Natural killer cell treated with Interleukin-12 subunit alpha and Interleukin-12 subunit beta and Interleukin-15 and Interleukin-18, amount 100 ng/mL, for 72 hours (primary cell): ENCODE results near the gene TYW5. TPM values are rescaled to one million over a fixed set of nuclear protein-coding genes. Genes with fewer than 3 reads are reported as not detected.

Experiments used
- ATAC-seq, 2 donors: fragments of 150-1000 bp; cut with Tn5 transposase in 1 of 2; sonication (Bioruptor Pico), chemical (Tn5 transposase) in 1 of 2; 2 replicates each; pipeline ENCODE4 v1.10.0; 2021
- DNase-seq: peaks from one replicate; pipeline ENCODE4 v3.0.0; 2022; ENCODE audit warnings: low spot score
- H3K27ac Mint-ChIP-seq, 2 donors: 1 replicate in 1 of 2; 2 replicates in 1 of 2; pipeline ENCODE4 v1.8.0; 2022; ENCODE audit warnings: mixed read lengths in 2 of 2, mild to moderate bottlenecking in 1 of 2, moderate library complexity in 1 of 2
- H3K27me3 Mint-ChIP-seq, 2 donors: 1 replicate in 1 of 2; 2 replicates in 1 of 2; pipeline ENCODE4 v1.8.0; 2022; ENCODE audit warnings: mixed read lengths in 2 of 2
- H3K36me3 Mint-ChIP-seq: one replicate; pipeline ENCODE4 v1.8.0; 2022; ENCODE audit warnings: mixed read lengths
- H3K4me1 Mint-ChIP-seq, 2 donors: 1 replicate in 1 of 2; 2 replicates in 1 of 2; pipeline ENCODE4 v1.8.0; 2022; ENCODE audit warnings: low read depth in 2 of 2, mixed read lengths in 2 of 2, mild to moderate bottlenecking in 1 of 2
- H3K4me3 Mint-ChIP-seq: one replicate; pipeline ENCODE4 v1.8.0; 2022; ENCODE audit warnings: mixed read lengths
- H3K9me3 Mint-ChIP-seq: 2 replicates; pipeline ENCODE4 v1.8.0; 2022; ENCODE audit warnings: mixed read lengths
- total RNA-seq, 2 donors: library from RNA; stranded (reverse); gene quantifications; one replicate each; pipeline ENCODE4 v1.2.3, GENCODE V29; 2022

The TYW5 gene
- total RNA-seq, 2 donors from 2014 or later: 10.7 to 13.9 TPM

DNA sequence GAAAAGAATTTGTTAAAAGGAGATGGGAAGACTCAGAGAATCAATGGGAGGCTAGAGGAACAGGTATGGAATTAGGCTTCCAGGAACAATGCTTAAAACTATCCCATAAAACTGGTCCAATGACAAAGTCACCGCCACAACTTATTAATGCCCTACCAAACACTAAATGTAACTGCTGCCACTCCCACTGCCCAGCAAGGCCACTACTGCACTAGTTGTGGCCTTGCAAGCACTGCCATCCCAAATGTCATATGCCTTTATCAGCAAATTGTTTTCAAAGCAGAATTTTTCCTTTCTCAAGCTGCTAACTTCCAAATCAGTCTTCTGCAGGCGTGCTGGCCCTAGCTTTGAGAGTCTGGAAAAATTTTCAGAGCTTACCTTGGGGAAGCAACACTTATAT is 58.7 kb downstream of the TYW5 start:
- Mint-ChIP-seq H3K36me3 (no peaks in the 10 kb centered on the region), H3K4me1 (no peaks in the 10 kb centered on the region), H3K27ac (no peak overlapping the region), H3K9me3 (no peaks in the 10 kb centered on the region), H3K27me3 (peaks cover 5 to 19% of the 10 kb centered on the region in 2 donors), H3K4me3 (no peak overlapping the region)
- DNase-seq (no peak), ATAC-seq (no peak)

DNA sequence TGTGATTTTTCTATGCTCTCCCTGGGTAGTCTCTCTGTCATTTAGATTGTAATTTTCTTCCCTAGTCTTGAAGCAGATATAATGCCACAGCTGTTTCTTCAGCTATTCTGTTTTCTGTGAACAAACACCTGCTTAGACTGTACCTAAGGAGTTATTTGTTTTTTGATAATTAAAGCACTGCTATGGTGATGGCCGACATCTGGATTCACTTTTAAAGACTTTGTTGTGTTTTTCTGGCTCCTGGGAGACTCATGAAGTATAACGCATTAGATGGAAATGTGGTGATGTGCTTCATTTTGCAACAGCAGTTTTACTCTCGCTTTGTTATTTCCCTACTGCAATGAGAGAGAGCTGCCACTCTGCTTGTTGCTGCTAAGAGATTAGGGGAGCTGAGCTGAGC is 59.9 kb downstream of the TYW5 start:
- Mint-ChIP-seq H3K27ac (no peak overlapping the region), H3K4me3 (no peak overlapping the region), H3K36me3 (no peaks in the 10 kb centered on the region), H3K27me3 (peaks cover 5 to 19% of the 10 kb centered on the region in 2 donors), H3K9me3 (no peaks in the 10 kb centered on the region), H3K4me1 (no peaks in the 10 kb centered on the region)
- no peak for DNase-seq
- ATAC-seq: no peak

DNA sequence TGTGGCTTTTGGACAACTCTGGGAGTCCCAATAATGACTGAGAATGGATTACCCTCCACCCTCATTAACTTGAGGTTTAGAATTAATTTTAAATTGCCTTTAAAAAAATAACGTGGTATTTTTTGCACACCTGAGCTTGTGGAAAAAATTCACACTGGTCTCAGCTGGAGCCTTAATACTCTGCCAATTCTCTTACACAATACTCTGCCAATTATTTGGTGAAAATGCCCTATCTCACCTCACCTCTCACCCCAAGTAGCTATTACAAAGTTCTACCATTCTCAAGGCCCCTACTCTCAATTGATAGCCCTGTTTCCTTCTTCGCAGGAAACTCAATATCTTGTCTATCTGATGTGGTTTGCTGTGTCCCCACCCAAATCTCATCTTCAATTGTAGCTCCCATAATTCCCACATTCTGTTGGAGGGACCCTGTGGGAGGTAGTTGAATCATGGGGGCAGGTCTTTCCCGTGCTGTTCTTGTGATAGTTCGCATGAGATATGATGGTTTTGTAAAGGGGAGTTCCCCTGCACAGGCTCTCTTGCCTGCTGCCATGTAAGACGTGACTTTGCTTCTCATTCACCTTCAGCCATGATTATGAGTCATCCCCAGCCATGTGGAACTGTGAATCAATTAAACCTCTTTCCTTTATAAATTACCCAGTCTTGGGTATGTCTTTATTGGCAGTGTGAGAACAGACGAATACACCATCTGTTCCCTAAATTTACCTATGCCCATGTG is 71.6 kb downstream of the TYW5 start:
- DNase-seq: no peak
- Mint-ChIP-seq H3K4me3 (no peak overlapping the region), H3K4me1 (no peaks in the 10 kb centered on the region), H3K27ac (no peak overlapping the region), H3K9me3 (no peaks in the 10 kb centered on the region), H3K36me3 (no peaks in the 10 kb centered on the region), H3K27me3 (peaks cover 13 to 28% of the 10 kb centered on the region in 2 donors)
- no peak for ATAC-seq

DNA sequence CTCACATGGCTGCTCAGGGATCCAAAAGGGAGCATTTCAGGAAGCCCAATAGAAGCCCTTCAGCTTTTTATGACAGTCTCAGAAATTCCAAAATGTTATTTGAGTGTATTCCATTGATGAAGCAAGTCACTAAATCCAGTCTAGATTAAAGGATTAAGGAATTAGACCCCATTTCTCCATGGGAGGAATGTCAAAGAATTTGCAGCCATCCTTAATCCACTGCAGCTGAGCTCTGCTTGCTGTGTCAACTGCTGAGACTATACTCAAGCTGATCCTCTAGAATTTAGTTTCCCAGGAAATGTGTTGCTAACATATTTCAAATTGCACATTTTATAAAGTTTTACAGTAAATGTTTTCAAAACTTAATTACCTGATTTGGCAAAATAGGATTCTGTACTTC is 72.6 kb downstream of the TYW5 start:
- no peak overlapping the region for H3K4me3 Mint-ChIP-seq
- DNase-seq: no peak
- H3K4me1 Mint-ChIP-seq: no peaks in the 10 kb centered on the region
- H3K9me3 Mint-ChIP-seq: no peaks in the 10 kb centered on the region
- no peaks in the 10 kb centered on the region for H3K36me3 Mint-ChIP-seq
- ATAC-seq: no peak
- H3K27ac Mint-ChIP-seq: no peak overlapping the region
- peaks cover 12 to 24% of the 10 kb centered on the region in 2 donors for H3K27me3 Mint-ChIP-seq

Other genes starting within 250 kb of the TYW5 start
- gene FTCDNL1, start 104.3 kb downstream of the TYW5 start, total RNA-seq: 1 to 10 TPM in 1 of 2 donors, under 1 TPM in 1; 0.48 to 2.2 TPM
- gene C2orf69, start 44.2 kb downstream of the TYW5 start, total RNA-seq: 10 to 100 TPM; 13.5 to 22.1 TPM
- 10 to 100 TPM; 21.8 to 33.8 TPM for gene MAIP1, start 91 bp upstream of the TYW5 start, total RNA-seq